Body of pancreas (tissue), 4 donors: Measurements from ENCODE around the gene IER3.

Experiments used
- POLR2A ChIP-seq, 3 donors: fragments of 450-650 bp; IDR thresholded peaks; one replicate each; pipeline ENCODE4 v1.6.1; 2016; ENCODE audit warnings: antibody characterized with exemption in 3 of 3, mild to moderate bottlenecking in 2 of 3
- TF ChIP-seq, protein P1 (sequence below), 7 experiments: fragments of 450-650 bp in 4 of 7; fragments of 200-600 bp in 3 of 7; sonication (generic) in 3 of 7; IDR thresholded peaks; one replicate each; pipeline ENCODE4 v1.5.1; 2016 to 2019; ENCODE audit warnings: antibody characterized with exemption in 7 of 7

DNA sequence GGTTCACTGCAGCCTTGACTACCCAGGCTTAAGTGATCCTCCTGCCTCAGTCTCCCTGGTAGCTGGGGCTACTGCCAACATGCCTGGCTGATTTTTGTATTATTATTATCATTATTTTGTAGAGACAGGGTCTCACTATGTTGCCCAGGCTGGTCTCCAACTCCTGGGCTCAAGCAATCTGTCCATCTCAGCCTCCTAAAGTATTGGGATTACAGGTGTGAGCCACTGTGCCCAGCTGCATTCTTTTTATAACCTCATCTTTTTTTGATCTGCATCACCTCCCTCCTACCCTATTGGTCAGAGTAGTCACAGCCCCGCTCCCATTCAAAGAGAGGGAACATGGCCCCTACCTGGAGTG lies 23.6 kb upstream of the IER3 start:
- TF ChIP-seq, protein P1, sequence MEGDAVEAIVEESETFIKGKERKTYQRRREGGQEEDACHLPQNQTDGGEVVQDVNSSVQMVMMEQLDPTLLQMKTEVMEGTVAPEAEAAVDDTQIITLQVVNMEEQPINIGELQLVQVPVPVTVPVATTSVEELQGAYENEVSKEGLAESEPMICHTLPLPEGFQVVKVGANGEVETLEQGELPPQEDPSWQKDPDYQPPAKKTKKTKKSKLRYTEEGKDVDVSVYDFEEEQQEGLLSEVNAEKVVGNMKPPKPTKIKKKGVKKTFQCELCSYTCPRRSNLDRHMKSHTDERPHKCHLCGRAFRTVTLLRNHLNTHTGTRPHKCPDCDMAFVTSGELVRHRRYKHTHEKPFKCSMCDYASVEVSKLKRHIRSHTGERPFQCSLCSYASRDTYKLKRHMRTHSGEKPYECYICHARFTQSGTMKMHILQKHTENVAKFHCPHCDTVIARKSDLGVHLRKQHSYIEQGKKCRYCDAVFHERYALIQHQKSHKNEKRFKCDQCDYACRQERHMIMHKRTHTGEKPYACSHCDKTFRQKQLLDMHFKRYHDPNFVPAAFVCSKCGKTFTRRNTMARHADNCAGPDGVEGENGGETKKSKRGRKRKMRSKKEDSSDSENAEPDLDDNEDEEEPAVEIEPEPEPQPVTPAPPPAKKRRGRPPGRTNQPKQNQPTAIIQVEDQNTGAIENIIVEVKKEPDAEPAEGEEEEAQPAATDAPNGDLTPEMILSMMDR (IDR thresholded peaks at IDR 0.05), result no peak
- no peak for TF ChIP-seq POLR2A (IDR thresholded peaks at IDR 0.05)
